HL-60 (cell line): ENCODE results near the gene F2R.

Source experiments
- GABPA ChIP-seq: IDR thresholded peaks from 2 replicates; pipeline ENCODE4 v1.6.1; 2012; ENCODE audit warnings: low read depth
- TF ChIP-seq, protein P1 (sequence below): IDR thresholded peaks from one replicate; pipeline ENCODE4 v1.5.1; 2011; ENCODE audit warnings: low read length, control low read depth, inconsistent platforms; ENCODE audit not compliant: insufficient read depth

DNA sequence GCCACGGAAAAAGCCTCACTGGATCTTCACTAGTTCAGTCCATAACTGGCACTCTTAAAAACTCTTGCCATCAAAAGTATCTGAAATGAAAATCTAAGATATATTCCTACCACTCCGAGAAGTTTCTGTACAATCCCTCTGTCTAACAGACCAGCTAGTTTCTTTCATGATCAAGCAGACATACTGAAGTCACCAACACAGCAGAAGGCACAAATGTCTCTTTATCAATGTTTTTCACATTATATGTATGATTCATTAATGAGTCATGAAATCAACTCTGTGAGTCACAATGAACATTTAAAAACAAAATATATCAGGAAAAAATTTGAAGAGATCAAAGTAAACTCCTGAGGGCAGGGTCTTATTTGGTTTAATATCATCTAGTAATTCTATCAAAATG lies 50.8 kb downstream of the F2R start:
- no peak for TF ChIP-seq GABPA
- TF ChIP-seq, protein P1, sequence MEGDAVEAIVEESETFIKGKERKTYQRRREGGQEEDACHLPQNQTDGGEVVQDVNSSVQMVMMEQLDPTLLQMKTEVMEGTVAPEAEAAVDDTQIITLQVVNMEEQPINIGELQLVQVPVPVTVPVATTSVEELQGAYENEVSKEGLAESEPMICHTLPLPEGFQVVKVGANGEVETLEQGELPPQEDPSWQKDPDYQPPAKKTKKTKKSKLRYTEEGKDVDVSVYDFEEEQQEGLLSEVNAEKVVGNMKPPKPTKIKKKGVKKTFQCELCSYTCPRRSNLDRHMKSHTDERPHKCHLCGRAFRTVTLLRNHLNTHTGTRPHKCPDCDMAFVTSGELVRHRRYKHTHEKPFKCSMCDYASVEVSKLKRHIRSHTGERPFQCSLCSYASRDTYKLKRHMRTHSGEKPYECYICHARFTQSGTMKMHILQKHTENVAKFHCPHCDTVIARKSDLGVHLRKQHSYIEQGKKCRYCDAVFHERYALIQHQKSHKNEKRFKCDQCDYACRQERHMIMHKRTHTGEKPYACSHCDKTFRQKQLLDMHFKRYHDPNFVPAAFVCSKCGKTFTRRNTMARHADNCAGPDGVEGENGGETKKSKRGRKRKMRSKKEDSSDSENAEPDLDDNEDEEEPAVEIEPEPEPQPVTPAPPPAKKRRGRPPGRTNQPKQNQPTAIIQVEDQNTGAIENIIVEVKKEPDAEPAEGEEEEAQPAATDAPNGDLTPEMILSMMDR, result no peak
